ENCODE results near the gene SLC35G3. TPM values are rescaled to one million over a fixed set of nuclear protein-coding genes. Genes with fewer than 3 reads are reported as not detected.

SLC35G3 gene
- total and polyA plus RNA-seq, 9 donors: not detected

DNA sequence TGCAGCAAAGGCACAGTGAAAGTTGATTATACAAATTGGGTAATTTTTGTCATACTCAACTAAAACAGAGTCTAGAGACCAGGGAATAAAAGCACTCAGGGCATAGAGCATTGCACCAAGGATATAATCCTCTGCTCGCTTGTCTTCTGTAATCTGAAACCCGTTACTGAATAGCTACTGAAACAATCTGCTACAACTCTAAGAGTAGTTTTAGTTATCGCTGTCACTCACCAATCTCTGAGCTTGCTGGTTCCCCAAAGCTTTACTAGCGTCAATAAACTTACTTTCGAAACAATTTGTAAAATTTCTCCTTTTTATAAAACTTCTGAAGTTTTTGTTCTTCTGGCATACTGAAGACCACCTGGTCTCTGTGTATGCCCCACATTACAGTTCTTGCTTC lies 22.9 kb upstream of the SLC35G3 start:
- Histone ChIP-seq H3K27ac (no peak overlapping the region), H3K36me3 (no peaks in the 10 kb centered on the region), H3K4me3 (no peak overlapping the region), H3K4me1 (ENCODE audit: insufficient read depth) (no peaks in the 10 kb centered on the region), H3K9me3 (peaks cover 0 to 4% of the 10 kb centered on the region in 2 donors), H3K27me3 (no peaks in the 10 kb centered on the region)
- TF ChIP-seq, protein P1, sequence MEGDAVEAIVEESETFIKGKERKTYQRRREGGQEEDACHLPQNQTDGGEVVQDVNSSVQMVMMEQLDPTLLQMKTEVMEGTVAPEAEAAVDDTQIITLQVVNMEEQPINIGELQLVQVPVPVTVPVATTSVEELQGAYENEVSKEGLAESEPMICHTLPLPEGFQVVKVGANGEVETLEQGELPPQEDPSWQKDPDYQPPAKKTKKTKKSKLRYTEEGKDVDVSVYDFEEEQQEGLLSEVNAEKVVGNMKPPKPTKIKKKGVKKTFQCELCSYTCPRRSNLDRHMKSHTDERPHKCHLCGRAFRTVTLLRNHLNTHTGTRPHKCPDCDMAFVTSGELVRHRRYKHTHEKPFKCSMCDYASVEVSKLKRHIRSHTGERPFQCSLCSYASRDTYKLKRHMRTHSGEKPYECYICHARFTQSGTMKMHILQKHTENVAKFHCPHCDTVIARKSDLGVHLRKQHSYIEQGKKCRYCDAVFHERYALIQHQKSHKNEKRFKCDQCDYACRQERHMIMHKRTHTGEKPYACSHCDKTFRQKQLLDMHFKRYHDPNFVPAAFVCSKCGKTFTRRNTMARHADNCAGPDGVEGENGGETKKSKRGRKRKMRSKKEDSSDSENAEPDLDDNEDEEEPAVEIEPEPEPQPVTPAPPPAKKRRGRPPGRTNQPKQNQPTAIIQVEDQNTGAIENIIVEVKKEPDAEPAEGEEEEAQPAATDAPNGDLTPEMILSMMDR (IDR thresholded peaks at IDR 0.05): no peak
- TF ChIP-seq EP300 (IDR thresholded peaks at IDR 0.05) (no peak), POLR2A (IDR thresholded peaks at IDR 0.05) (no peak)
- intact Hi-C loops (cut with DNase I): no loop called here
- DNase-seq: no peak
- WGBS, 3 donors: 56 to 64% (median 57%) methylated on average over 5 of the region's 5 CpGs

DNA sequence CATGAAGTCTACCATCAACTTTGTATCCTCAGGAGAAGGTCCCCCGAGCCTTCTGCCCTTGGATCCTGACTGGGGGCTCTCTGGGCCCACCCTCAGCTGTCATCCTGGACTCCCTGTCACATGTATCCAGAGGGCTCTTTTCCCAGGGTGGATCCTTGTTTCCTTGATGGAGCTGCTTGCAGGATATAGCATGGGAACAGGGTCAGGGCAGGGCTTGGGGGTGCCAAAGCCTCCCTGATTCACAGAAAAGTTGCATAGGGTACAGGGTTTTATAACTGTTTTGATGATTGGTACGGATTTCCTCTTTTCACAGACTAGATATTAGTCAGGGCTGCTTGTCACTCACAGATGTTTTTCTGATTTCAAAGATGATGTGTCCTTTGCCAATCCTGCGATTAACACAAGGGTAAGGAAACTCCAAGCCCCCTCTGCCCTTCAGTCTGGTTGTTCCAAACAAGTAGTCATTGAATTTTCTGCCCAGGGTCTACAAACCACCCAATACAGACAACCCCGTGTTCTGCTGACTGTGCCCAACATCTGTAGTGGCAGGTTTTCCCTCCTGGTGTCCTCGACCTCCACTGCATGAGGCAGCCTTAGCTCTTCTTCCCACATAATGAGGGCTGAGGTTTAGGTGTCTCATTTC lies 20.6 kb upstream of the SLC35G3 start:
- WGBS, 3 donors: 54 to 64% (median 60%) methylated on average over 5 of the region's 5 CpGs
- Histone ChIP-seq H3K4me3 (no peak overlapping the region), H3K27ac (no peak overlapping the region), H3K27me3 (no peaks in the 10 kb centered on the region), H3K4me1 (ENCODE audit: insufficient read depth) (no peaks in the 10 kb centered on the region), H3K9me3 (no peaks in the 10 kb centered on the region), H3K36me3 (no peaks in the 10 kb centered on the region)
- no peak for DNase-seq
- intact Hi-C loops (cut with DNase I): no loop called here
- TF ChIP-seq, protein P1 (IDR thresholded peaks at IDR 0.05): no peak
- no peak for TF ChIP-seq EP300 (IDR thresholded peaks at IDR 0.05)
- no peak for TF ChIP-seq POLR2A (IDR thresholded peaks at IDR 0.05)

DNA sequence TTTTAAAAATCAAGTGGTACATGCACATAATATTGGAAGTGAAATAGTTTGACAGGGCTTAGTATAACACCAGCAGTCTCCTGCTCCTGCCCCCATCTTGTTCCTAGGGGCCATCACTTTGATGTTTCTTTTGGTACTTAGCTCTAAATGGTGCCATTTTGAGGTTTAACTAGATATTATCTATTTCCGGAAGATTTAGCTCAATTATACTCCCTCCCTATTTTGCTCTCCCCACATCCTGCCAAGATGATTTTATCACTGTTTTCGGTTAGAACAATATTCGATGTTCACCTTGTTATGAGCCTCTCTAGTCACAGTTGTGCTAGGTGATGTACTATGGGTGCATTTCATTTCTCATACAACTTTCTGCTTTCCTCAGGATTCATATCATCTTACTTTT lies 20.0 kb upstream of the SLC35G3 start:
- H3K4me1 ChIP-seq (ENCODE audit: insufficient read depth): no peaks in the 10 kb centered on the region
- DNase-seq: no peak
- 63 to 70% (median 63%) methylated on average over 3 of the region's 3 CpGs for WGBS, 3 donors
- no peaks in the 10 kb centered on the region for H3K27me3 ChIP-seq
- H3K36me3 ChIP-seq: no peaks in the 10 kb centered on the region
- TF ChIP-seq POLR2A (IDR thresholded peaks at IDR 0.05): no peak
- no peak for TF ChIP-seq EP300 (IDR thresholded peaks at IDR 0.05)
- TF ChIP-seq, protein P1 (IDR thresholded peaks at IDR 0.05): no peak
- no peak overlapping the region for H3K4me3 ChIP-seq
- no peaks in the 10 kb centered on the region for H3K9me3 ChIP-seq
- no peak overlapping the region for H3K27ac ChIP-seq
- intact Hi-C loops (cut with DNase I): no loop called here

DNA sequence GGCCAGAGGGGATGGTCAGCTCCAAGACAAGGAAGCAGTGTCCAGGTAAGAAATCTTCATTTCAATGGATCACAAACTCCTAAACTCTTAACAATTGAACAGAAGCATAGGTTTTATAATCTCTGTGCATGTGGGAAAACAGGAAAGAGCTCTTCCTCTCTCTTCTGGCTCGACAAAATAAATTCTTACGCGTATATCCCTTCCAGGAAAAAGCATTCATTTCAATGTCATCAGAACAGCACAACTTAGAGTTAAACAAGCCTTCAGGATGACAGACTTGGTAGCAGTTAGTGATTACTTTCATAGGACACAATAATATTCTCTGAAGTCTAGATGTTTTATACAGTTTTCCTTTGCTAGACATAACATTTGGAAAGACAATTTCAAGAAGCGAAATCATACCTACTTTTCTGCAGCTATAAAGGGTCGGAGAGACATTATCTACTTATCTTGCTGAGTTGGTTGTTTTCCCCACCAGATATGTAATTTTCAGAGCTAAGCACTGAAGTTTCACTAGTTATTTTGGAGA lies 19.3 kb upstream of the SLC35G3 start:
- Histone ChIP-seq H3K27me3 (no peaks in the 10 kb centered on the region), H3K4me1 (ENCODE audit: insufficient read depth) (no peaks in the 10 kb centered on the region), H3K27ac (no peak overlapping the region), H3K9me3 (no peaks in the 10 kb centered on the region), H3K36me3 (no peaks in the 10 kb centered on the region), H3K4me3 (no peak overlapping the region)
- intact Hi-C loops (cut with DNase I): no loop called here
- DNase-seq: no peak
- no peak for TF ChIP-seq EP300 (IDR thresholded peaks at IDR 0.05)
- TF ChIP-seq, protein P1 (IDR thresholded peaks at IDR 0.05): no peak
- no peak for TF ChIP-seq POLR2A (IDR thresholded peaks at IDR 0.05)
- WGBS, 3 donors: 71 to 79% (median 78%) methylated on average over 5 of the region's 5 CpGs
